ENCODE results near the gene BLTP1.

BLTP1 gene

GRCh38 chr4:122178961-122179360, 26.8 kb downstream of the BLTP1 start:
- no peak for DNase-seq

GRCh38 chr4:122195718-122196117, 43.6 kb downstream of the BLTP1 start:
- DNase-seq = no peak

Measured in stimulated activated CD4-positive, alpha-beta T cell treated with anti-CD3 and anti-CD28 coated beads, Interleukin-2, amount 100 ng/mL, for 48 hours (primary cell).